Bronchial epithelial cell (primary cell): ENCODE results near the gene LDLRAP1. TPM values are rescaled to one million over a fixed set of nuclear protein-coding genes. Genes with fewer than 3 reads are reported as not detected.
A peak's percentile ranks its signal among the peaks of the same experiment; 100 is the strongest.

ENCODE experiments used
- DNase-seq: peaks from one replicate; pipeline ENCODE4 v3.0.0-alpha.2; 2010; ENCODE audit warnings: low read depth
- FAIRE-seq: peaks from 2 replicates; lab custom pipeline; 2011; peaks lifted over from hg19 to GRCh38; lab: Jason Lieb, UNC
- H3K27me3 ChIP-seq: 2 replicates; pipeline ENCODE4 v1.5.1; 2011; ENCODE audit warnings: low read length; ENCODE audit not compliant: control insufficient read depth, insufficient read depth
- H3K36me3 ChIP-seq: 2 replicates; pipeline ENCODE4 v1.5.1; 2011; ENCODE audit warnings: low read length; ENCODE audit not compliant: control insufficient read depth, insufficient read depth
- H3K4me3 ChIP-seq: 2 replicates; pipeline ENCODE4 v1.5.1; 2011; ENCODE audit warnings: mild to moderate bottlenecking, low read depth, low read length, control low read depth
- total RNA-seq: library from RNA; depleted of rRNA; stranded (reverse); fragments of >200 nt; gene quantifications from 2 replicates; pipeline ENCODE4 v1.2.1, GENCODE V29; 2014
- TF ChIP-seq, protein P1 (sequence below): IDR thresholded peaks from 2 replicates; pipeline ENCODE4 v1.5.1; 2011; ENCODE audit warnings: mild to moderate bottlenecking, moderate library complexity, low read length, control low read depth, inconsistent platforms; ENCODE audit not compliant: insufficient read depth, severe bottlenecking

The LDLRAP1 gene
- total RNA-seq, 1 donor from 2014 or later, result 17.1 TPM

- no peak overlapping the region for H3K4me3 ChIP-seq
- H3K27me3 ChIP-seq, result no peaks in the 10 kb centered on the region
- peaks cover 24% of the 10 kb centered on the region for H3K36me3 ChIP-seq
- FAIRE-seq (peak; percentile 66), DNase-seq (no peak)
- TF ChIP-seq, protein P1, sequence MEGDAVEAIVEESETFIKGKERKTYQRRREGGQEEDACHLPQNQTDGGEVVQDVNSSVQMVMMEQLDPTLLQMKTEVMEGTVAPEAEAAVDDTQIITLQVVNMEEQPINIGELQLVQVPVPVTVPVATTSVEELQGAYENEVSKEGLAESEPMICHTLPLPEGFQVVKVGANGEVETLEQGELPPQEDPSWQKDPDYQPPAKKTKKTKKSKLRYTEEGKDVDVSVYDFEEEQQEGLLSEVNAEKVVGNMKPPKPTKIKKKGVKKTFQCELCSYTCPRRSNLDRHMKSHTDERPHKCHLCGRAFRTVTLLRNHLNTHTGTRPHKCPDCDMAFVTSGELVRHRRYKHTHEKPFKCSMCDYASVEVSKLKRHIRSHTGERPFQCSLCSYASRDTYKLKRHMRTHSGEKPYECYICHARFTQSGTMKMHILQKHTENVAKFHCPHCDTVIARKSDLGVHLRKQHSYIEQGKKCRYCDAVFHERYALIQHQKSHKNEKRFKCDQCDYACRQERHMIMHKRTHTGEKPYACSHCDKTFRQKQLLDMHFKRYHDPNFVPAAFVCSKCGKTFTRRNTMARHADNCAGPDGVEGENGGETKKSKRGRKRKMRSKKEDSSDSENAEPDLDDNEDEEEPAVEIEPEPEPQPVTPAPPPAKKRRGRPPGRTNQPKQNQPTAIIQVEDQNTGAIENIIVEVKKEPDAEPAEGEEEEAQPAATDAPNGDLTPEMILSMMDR, result no peak
Measured at GRCh38 chr1:25554886-25555752, 11.7 kb downstream of the LDLRAP1 start.

DNA sequence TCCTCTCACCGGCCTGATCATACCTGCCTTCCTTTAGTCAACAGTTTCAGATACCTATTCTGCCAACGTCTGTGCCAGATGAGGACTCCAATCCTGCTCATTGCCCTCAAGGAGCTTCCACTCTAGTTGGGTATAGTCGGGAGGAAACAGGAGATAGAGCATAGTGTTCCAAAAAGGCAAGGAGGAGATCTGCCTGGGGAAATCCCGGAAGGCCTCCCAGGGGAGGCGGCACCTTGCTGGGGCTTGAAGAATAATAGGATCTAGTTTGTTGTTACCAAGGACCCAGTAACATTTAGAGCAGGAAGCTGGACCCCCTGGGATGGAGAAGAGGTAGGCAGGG lies 12.3 kb downstream of the LDLRAP1 start:
- no peaks in the 10 kb centered on the region for H3K27me3 ChIP-seq

GRCh38 chr1:25556132-25556670 lies 12.8 kb downstream of the LDLRAP1 start:
- FAIRE-seq (no peak), DNase-seq (no peak)
- TF ChIP-seq, protein P1, result no peak
- peaks cover 24% of the 10 kb centered on the region for H3K36me3 ChIP-seq
- H3K27me3 ChIP-seq, result no peaks in the 10 kb centered on the region
- no peak overlapping the region for H3K4me3 ChIP-seq

More for the DNA sequence above, 12.3 kb downstream of the LDLRAP1 start:
- DNase-seq (no peak), FAIRE-seq (peak; percentile 62)
- Histone ChIP-seq H3K36me3 (peaks cover 24% of the 10 kb centered on the region), H3K4me3 (no peak overlapping the region)
- TF ChIP-seq, protein P1, result no peak

DNA sequence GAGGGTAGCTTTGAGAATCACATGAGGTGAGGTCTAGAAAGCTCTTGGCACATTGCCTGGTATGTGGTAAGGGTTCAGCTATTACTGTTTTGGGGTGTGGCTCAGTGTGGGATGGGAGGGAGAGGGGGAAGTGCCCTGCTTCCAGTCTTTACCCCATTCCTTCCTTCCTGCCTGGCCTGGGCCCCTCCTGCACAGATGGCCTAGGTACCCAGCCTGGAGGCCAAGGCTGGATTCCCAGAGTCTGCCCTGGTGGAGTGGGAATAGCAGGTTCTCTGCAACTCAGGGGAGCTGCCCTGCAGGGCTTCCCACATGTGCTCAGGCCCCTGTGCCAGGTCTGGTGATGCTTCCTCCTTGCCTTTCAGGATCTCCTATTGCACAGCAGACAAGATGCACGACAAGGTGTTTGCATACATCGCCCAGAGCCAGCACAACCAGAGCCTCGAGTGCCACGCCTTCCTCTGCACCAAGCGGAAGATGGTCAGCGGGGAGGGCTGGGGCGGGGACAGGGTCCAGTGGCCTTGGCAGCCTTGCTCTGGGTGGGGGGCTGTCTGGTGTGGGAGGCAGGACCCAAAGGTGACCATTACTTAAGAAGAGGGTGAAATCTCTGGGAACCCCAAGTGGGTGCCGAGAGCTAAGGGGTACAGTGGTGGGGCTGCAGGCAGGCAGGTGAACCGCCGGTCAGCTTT lies 13.5 kb downstream of the LDLRAP1 start:
- no peaks in the 10 kb centered on the region for H3K27me3 ChIP-seq
- peaks cover 25% of the 10 kb centered on the region for H3K36me3 ChIP-seq
- FAIRE-seq (no peak), DNase-seq (peak; percentile 83)
- H3K4me3 ChIP-seq, result no peak overlapping the region
- TF ChIP-seq, protein P1, result no peak

DNA sequence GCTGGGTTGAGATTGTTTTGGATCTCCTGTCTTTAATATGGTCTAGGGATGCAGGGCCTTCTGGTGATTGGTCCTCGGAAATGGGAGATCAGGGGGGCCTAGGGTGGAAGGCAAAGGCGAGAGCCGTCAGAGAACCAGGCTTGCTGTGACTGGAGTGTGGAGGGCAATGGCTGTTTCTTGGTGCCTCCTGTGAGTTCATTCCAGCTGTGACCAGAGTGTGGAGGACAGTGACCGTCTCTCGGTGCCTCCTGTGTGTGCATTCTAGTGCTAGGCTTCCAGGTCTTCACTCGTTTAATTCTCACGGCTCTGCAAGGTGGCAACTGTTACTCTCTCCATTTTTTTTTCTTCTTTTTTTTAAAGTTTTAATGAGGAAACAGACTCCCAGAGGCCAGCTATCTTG lies 14.1 kb downstream of the LDLRAP1 start:
- DNase-seq, result no peak
- no peak for FAIRE-seq
- H3K36me3 ChIP-seq, result peaks cover 28% of the 10 kb centered on the region
- H3K27me3 ChIP-seq, result no peaks in the 10 kb centered on the region
- no peak overlapping the region for H3K4me3 ChIP-seq
- TF ChIP-seq, protein P1, result no peak
